Measurements from ENCODE around the gene TRAK1. TPM values are rescaled to one million over a fixed set of nuclear protein-coding genes. Genes with fewer than 3 reads are reported as not detected.
A peak's percentile ranks its signal among the peaks of the same experiment; 100 is the strongest.

The TRAK1 gene
- total RNA-seq, 1 experiment from 2014 or later: 41.0 TPM

DNA sequence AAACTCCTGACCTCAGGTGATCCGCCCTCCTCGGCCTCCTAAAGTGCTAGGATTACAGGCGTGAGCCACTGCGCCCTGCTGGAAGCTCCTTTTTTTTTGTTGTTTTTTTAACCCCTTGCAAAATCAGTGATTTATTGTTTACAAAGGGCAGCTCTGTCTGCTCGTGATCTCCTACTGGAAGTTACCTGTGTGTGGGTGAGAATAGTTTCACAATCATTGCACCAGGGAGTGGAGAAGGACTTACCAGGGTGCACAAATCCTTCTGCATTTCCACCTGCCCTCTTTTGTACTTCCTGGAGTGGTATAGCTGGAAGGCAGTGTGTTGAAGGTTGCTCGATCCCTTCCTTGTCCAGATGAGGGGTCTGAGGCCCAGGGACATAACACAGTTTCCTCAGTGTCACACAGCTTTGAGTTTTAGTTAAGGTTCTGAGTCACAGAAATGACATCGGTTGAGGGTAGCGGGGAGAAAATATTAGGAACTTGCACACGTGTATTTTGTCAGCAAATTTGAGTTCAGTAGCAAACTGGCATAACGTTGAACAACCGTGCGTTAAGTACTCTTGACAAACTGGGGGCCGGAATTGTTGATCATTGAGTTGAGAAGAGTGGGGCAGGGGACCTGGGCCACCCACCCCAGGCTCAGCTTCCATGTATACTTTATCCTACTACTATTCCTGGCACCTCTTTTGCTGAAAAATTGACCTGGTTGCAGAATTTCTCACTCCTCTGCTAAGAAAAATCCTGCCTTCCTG, 11.3 kb upstream of the TRAK1 start:
- ATAC-seq (no peak), DNase-seq (ENCODE audit: low spot score) (no peak)
- Mint-ChIP-seq H3K27ac (peak overlapping the region; percentile 91), H3K4me1 (peaks cover 25% of the 10 kb centered on the region), H3K4me3 (no peak overlapping the region), H3K9me3 (peaks cover 18% of the 10 kb centered on the region), H3K27me3 (ENCODE audit: low read depth) (no peaks in the 10 kb centered on the region), H3K36me3 (peaks cover 20% of the 10 kb centered on the region)
- TF ChIP-seq, protein P1, sequence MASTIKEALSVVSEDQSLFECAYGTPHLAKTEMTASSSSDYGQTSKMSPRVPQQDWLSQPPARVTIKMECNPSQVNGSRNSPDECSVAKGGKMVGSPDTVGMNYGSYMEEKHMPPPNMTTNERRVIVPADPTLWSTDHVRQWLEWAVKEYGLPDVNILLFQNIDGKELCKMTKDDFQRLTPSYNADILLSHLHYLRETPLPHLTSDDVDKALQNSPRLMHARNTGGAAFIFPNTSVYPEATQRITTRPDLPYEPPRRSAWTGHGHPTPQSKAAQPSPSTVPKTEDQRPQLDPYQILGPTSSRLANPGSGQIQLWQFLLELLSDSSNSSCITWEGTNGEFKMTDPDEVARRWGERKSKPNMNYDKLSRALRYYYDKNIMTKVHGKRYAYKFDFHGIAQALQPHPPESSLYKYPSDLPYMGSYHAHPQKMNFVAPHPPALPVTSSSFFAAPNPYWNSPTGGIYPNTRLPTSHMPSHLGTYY (CRISPR knock-in tag; IDR thresholded peaks at IDR 0.05): no peak
- peak; percentile 83 for TF ChIP-seq GABPB1 (CRISPR knock-in tag; IDR thresholded peaks at IDR 0.05)
- ChIA-PET POLR2A (no interaction called here), CTCF (interaction anchor here (1.7 kb wide), 1 partner anchor 20 kb away, joined by 3 read pairs; no protein-coding TSS in a partner anchor)

DNA sequence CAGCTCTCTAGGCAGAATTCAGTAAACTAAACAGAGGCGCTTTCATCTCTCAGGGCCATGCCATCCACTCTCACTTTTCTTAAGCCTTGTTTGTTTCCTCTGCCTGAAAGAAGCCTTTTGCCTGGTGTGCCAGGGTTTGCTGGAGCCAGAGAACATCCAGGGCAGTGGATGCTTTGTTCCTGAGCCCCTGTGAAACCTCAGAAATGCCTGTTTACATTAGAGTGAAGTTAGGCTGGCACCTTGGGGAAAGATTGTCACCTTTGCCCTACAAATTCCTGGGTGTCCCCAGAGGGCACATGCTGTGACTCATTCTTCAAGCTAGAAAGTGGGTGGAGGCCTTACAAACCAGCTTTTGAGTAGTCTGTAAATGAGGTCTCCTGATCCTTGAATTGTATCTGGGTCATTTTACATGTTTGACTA, 10.7 kb upstream of the TRAK1 start:
- H3K4me1 Mint-ChIP-seq: peaks cover 25% of the 10 kb centered on the region
- no peak for DNase-seq (ENCODE audit: low spot score)
- ChIA-PET CTCF (interaction anchor here (1.7 kb wide), 1 partner anchor 19 kb away, joined by 3 read pairs; no protein-coding TSS in a partner anchor), POLR2A (no interaction called here)
- peaks cover 18% of the 10 kb centered on the region for H3K9me3 Mint-ChIP-seq
- peak overlapping the region; percentile 81 for H3K27ac Mint-ChIP-seq
- no peak overlapping the region for H3K4me3 Mint-ChIP-seq
- no peaks in the 10 kb centered on the region for H3K27me3 Mint-ChIP-seq (ENCODE audit: low read depth)
- H3K36me3 Mint-ChIP-seq: peaks cover 20% of the 10 kb centered on the region
- TF ChIP-seq, protein P2, sequence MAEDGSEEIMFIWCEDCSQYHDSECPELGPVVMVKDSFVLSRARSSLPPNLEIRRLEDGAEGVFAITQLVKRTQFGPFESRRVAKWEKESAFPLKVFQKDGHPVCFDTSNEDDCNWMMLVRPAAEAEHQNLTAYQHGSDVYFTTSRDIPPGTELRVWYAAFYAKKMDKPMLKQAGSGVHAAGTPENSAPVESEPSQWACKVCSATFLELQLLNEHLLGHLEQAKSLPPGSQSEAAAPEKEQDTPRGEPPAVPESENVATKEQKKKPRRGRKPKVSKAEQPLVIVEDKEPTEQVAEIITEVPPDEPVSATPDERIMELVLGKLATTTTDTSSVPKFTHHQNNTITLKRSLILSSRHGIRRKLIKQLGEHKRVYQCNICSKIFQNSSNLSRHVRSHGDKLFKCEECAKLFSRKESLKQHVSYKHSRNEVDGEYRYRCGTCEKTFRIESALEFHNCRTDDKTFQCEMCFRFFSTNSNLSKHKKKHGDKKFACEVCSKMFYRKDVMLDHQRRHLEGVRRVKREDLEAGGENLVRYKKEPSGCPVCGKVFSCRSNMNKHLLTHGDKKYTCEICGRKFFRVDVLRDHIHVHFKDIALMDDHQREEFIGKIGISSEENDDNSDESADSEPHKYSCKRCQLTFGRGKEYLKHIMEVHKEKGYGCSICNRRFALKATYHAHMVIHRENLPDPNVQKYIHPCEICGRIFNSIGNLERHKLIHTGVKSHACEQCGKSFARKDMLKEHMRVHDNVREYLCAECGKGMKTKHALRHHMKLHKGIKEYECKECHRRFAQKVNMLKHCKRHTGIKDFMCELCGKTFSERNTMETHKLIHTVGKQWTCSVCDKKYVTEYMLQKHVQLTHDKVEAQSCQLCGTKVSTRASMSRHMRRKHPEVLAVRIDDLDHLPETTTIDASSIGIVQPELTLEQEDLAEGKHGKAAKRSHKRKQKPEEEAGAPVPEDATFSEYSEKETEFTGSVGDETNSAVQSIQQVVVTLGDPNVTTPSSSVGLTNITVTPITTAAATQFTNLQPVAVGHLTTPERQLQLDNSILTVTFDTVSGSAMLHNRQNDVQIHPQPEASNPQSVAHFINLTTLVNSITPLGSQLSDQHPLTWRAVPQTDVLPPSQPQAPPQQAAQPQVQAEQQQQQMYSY (CRISPR knock-in tag; IDR thresholded peaks at IDR 0.05): no peak
- TF ChIP-seq IRF2 (CRISPR knock-in tag; IDR thresholded peaks at IDR 0.05; ENCODE audit: borderline replicate concordance, low read depth) (no peak), GRHL2 (CRISPR knock-in tag; IDR thresholded peaks at IDR 0.05; ENCODE audit: insufficient replicate concordance, severe bottlenecking) (no peak), CREB1 (CRISPR knock-in tag; IDR thresholded peaks at IDR 0.05) (no peak), MXD4 (CRISPR knock-in tag; IDR thresholded peaks at IDR 0.05; ENCODE audit: borderline replicate concordance) (no peak), SMAD3 (CRISPR knock-in tag; IDR thresholded peaks at IDR 0.05; ENCODE audit: borderline replicate concordance) (no peak), NFYB (CRISPR knock-in tag; conservative IDR thresholded peaks at IDR 0.05; ENCODE audit: low read depth) (no peak), GTF2I (CRISPR knock-in tag; conservative IDR thresholded peaks at IDR 0.05) (no peak), PRRX2 (CRISPR knock-in tag; IDR thresholded peaks at IDR 0.05) (no peak), ZNF423 (CRISPR knock-in tag; IDR thresholded peaks at IDR 0.05) (no peak), TEAD4 (CRISPR knock-in tag; IDR thresholded peaks at IDR 0.05) (no peak), MYBL2 (CRISPR knock-in tag; IDR thresholded peaks at IDR 0.05) (no peak), NR1H2 (CRISPR knock-in tag; IDR thresholded peaks at IDR 0.05) (no peak), ATF1 (CRISPR knock-in tag; IDR thresholded peaks at IDR 0.05) (no peak), GABPB1 (CRISPR knock-in tag; IDR thresholded peaks at IDR 0.05) (no peak)
- TF ChIP-seq, protein P3, sequence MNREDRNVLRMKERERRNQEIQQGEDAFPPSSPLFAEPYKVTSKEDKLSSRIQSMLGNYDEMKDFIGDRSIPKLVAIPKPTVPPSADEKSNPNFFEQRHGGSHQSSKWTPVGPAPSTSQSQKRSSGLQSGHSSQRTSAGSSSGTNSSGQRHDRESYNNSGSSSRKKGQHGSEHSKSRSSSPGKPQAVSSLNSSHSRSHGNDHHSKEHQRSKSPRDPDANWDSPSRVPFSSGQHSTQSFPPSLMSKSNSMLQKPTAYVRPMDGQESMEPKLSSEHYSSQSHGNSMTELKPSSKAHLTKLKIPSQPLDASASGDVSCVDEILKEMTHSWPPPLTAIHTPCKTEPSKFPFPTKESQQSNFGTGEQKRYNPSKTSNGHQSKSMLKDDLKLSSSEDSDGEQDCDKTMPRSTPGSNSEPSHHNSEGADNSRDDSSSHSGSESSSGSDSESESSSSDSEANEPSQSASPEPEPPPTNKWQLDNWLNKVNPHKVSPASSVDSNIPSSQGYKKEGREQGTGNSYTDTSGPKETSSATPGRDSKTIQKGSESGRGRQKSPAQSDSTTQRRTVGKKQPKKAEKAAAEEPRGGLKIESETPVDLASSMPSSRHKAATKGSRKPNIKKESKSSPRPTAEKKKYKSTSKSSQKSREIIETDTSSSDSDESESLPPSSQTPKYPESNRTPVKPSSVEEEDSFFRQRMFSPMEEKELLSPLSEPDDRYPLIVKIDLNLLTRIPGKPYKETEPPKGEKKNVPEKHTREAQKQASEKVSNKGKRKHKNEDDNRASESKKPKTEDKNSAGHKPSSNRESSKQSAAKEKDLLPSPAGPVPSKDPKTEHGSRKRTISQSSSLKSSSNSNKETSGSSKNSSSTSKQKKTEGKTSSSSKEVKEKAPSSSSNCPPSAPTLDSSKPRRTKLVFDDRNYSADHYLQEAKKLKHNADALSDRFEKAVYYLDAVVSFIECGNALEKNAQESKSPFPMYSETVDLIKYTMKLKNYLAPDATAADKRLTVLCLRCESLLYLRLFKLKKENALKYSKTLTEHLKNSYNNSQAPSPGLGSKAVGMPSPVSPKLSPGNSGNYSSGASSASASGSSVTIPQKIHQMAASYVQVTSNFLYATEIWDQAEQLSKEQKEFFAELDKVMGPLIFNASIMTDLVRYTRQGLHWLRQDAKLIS (CRISPR knock-in tag; IDR thresholded peaks at IDR 0.05; ENCODE audit: borderline replicate concordance): no peak
- TF ChIP-seq, protein P4, sequence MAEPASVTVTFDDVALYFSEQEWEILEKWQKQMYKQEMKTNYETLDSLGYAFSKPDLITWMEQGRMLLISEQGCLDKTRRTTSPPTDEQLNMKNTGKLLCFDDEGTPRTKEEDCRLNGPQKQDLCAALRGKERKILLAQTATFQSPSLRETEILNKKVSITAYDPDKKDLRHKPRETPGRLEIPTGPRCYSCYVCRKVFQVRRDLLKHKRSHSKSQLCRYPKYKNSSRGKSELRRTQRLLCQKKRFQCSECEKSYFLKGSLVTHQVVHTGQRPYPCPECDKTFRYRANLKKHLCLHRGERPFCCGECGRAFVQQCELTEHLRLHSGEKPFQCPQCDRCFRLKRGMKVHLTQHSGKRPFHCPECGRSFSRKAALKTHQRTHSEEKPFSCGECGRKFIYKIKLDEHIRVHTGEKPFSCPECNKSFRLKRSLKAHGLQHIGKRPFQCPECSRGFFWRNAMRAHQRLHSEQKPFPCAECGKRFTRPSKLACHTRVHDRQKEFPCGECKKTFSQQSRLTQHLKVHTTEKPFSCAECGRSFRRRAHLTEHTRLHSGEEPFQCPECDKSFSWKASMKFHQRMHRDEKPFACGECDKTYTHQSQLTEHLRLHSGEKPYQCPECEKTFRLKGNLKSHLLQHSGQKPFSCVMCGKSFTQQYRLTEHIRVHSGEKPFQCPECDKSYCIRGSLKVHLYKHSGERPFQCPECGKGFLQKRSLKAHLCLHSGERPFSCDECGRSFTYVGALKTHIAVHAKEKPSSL (CRISPR knock-in tag; conservative IDR thresholded peaks at IDR 0.05): no peak
- no peak for ATAC-seq
